ENCODE data around the gene HRH1.

- TF ChIP-seq KLF16 (tag by site-specific recombination; IDR thresholded peaks at IDR 0.05), result no peak
- TF ChIP-seq ZNF623 (tag by site-specific recombination; IDR thresholded peaks at IDR 0.05), result no peak
- TF ChIP-seq ZNF169 (tag by site-specific recombination; IDR thresholded peaks at IDR 0.05), result no peak
- TF ChIP-seq KLF1 (tag by site-specific recombination; IDR thresholded peaks at IDR 0.05), result no peak
- no peak for TF ChIP-seq SP2 (tag by site-specific recombination; IDR thresholded peaks at IDR 0.05)
- TF ChIP-seq CTCF (tag by site-specific recombination; IDR thresholded peaks at IDR 0.05), result no peak
- TF ChIP-seq ZNF274 (IDR thresholded peaks at IDR 0.05; ENCODE audit: low read length), result no peak
- TF ChIP-seq ZNF274 (tag by site-specific recombination; IDR thresholded peaks at IDR 0.05; ENCODE audit: borderline replicate concordance), result no peak
- no peak for TF ChIP-seq ZNF239 (tag by site-specific recombination; IDR thresholded peaks at IDR 0.05)
- no peak for TF ChIP-seq SETDB1 (IDR thresholded peaks at IDR 0.05; ENCODE audit: insufficient read length, low read length)
- no peak for TF ChIP-seq FEZF1 (tag by site-specific recombination; IDR thresholded peaks at IDR 0.05)
- TF ChIP-seq ZNF354C (tag by site-specific recombination; IDR thresholded peaks at IDR 0.05; ENCODE audit: borderline replicate concordance, low read depth), result no peak
- no peak for TF ChIP-seq ZFP69B (tag by site-specific recombination; IDR thresholded peaks at IDR 0.05)
These were observed 120.4 kb downstream of the HRH1 start for GRCh38 chr3:11274566-11275142.

Measured in HEK293 (cell line).